Epithelial cell of esophagus (primary cell): ENCODE data around the gene PROM2.

Experiments
- DNase-seq: peaks from one replicate; pipeline ENCODE4 v3.0.0; 2010; ENCODE audit warnings: low read depth
- H3K4me3 ChIP-seq: 2 replicates; pipeline ENCODE4 v1.5.1; 2011; ENCODE audit warnings: mild to moderate bottlenecking, low read length, control low read depth
- TF ChIP-seq, protein P1 (sequence below): IDR thresholded peaks from 2 replicates; pipeline ENCODE4 v1.5.1; 2011; ENCODE audit warnings: low read depth, mild to moderate bottlenecking, low read length, control low read depth, inconsistent platforms; ENCODE audit not compliant: insufficient read depth; ENCODE audit errors: missing control alignments

The PROM2 gene

DNA sequence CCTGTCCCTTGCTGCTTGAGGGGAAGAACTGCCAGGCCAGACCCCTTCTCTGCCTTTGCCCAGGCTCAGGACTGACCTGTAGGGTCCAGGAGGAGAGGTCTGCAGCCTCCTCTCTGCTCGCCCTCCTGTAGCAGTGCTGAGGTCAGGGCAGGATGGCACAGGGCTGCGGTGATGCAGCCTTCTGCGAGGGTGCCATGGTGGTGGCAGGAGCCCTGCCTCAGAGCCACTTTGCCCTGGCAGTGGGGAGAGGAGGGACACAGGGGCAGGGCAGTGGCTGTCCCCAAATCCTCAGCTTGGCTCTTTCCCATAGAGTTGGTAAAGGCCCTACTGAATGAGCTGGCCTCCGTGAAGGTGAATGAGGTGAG is 884 bp downstream of the PROM2 start:
- peak overlapping the region; percentile 59 for H3K4me3 ChIP-seq
- TF ChIP-seq, protein P1, sequence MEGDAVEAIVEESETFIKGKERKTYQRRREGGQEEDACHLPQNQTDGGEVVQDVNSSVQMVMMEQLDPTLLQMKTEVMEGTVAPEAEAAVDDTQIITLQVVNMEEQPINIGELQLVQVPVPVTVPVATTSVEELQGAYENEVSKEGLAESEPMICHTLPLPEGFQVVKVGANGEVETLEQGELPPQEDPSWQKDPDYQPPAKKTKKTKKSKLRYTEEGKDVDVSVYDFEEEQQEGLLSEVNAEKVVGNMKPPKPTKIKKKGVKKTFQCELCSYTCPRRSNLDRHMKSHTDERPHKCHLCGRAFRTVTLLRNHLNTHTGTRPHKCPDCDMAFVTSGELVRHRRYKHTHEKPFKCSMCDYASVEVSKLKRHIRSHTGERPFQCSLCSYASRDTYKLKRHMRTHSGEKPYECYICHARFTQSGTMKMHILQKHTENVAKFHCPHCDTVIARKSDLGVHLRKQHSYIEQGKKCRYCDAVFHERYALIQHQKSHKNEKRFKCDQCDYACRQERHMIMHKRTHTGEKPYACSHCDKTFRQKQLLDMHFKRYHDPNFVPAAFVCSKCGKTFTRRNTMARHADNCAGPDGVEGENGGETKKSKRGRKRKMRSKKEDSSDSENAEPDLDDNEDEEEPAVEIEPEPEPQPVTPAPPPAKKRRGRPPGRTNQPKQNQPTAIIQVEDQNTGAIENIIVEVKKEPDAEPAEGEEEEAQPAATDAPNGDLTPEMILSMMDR: no peak
- DNase-seq: no peak

GRCh38 chr2:95275601-95276243 is 1.5 kb downstream of the PROM2 start:
- no peak for DNase-seq
- TF ChIP-seq, protein P1: no peak

GRCh38 chr2:95276244-95276887 is 2.1 kb downstream of the PROM2 start:
- no peak for DNase-seq
- TF ChIP-seq, protein P1: no peak

More at GRCh38 chr2:95275601-95276243, 1.5 kb downstream of the PROM2 start:
- peak overlapping the region; percentile 59 for H3K4me3 ChIP-seq

DNA sequence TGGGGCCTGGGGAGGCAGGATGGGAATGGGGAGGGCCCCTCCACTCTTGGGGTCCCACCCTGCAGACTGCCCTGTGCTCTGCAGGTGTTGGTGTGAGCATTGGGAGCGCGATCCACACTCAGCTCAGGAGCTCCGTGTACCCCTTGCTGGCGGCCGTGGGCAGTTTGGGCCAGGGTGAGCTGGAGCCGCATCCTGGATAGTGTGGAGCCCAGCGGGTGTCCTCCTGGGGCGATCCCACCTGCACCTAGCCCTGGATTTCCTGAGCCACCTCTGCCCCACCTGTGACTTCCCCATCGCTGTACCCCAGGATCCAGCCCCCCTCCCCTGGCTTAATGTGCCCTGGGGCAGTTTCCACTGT is 2.6 kb downstream of the PROM2 start:
- TF ChIP-seq, protein P1: no peak
- no peak for DNase-seq
- no peak overlapping the region for H3K4me3 ChIP-seq

More at GRCh38 chr2:95276244-95276887, 2.1 kb downstream of the PROM2 start:
- H3K4me3 ChIP-seq: no peak overlapping the region

DNA sequence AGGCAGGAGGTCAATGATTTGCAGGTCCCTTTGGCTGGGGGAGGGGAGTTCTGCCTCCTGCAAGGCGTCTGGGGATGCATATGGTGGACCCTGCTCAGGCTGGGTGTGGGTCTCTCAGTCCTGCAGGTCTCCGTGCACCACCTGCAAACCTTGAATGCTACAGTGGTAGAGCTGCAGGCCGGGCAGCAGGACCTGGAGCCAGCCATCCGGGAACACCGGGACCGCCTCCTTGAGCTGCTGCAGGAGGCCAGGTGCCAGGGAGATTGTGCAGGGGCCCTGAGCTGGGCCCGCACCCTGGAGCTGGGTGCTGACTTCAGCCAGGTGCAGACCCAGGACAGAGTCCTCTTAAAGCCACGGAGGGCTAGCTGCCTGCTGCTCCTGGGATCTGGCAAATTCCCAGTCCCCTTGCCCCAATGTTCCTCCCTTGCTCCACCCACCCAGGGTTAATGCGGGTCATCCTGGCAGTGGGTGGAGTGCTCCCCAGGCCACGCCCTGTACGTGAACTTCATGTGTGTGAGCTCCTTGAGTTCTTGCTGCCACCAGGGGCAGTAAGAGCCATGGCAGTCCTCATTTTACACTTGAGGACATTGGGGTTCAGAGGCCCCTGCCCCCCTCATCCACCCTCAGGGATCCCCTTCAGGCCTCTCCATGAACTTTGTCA is 3.1 kb downstream of the PROM2 start:
- peak; percentile 38 for DNase-seq
- TF ChIP-seq, protein P1: peak; percentile 21
- no peak overlapping the region for H3K4me3 ChIP-seq

- DNase-seq: peak; percentile 84
- no peak overlapping the region for H3K4me3 ChIP-seq
- TF ChIP-seq, protein P1: no peak
Observed at GRCh38 chr2:95278051-95278471, 3.8 kb downstream of the PROM2 start.
